Small intestine (tissue), 7 donors: ENCODE data around the gene CFAP46. TPM values are rescaled to one million over a fixed set of nuclear protein-coding genes. Genes with fewer than 3 reads are reported as not detected.

Experiments
- DNase-seq, 2 donors: peaks; one replicate each; pipeline versions ENCODE4 v3.0.0 to v3.0.0-alpha.2; 2013
- FAIRE-seq: peaks from 2 replicates; lab custom pipeline; 2012; peaks lifted over from hg19 to GRCh38; lab: Jason Lieb, UNC
- H3K27ac ChIP-seq, 3 donors: one replicate each; pipeline ENCODE4 v1.5.1; 2013; ENCODE audit warnings: low read length in 2 of 3, mild to moderate bottlenecking in 2 of 3, control low read depth in 1 of 3, inconsistent platforms in 1 of 3, low read depth in 1 of 3, moderate library complexity in 1 of 3
- H3K27me3 ChIP-seq, 3 donors: one replicate each; pipeline ENCODE4 v1.6.1; 2013; ENCODE audit warnings: low read length in 3 of 3, inconsistent platforms in 1 of 3; ENCODE audit not compliant: control insufficient read depth in 3 of 3, insufficient read depth in 3 of 3
- H3K36me3 ChIP-seq, 3 donors: one replicate each; pipeline ENCODE4 v1.6.1; 2013; ENCODE audit warnings: low read length in 3 of 3, inconsistent platforms in 1 of 3, low read depth in 1 of 3, mild to moderate bottlenecking in 1 of 3, moderate library complexity in 1 of 3; ENCODE audit not compliant: control insufficient read depth in 3 of 3, insufficient read depth in 2 of 3
- H3K4me1 ChIP-seq, 3 donors: one replicate each; pipeline ENCODE4 v1.6.1; 2013; ENCODE audit warnings: low read length in 2 of 3, inconsistent platforms in 1 of 3, low read depth in 1 of 3, mild to moderate bottlenecking in 1 of 3, moderate library complexity in 1 of 3; ENCODE audit not compliant: control insufficient read depth in 3 of 3, insufficient read depth in 2 of 3
- H3K4me3 ChIP-seq, 3 donors: one replicate each; pipeline ENCODE4 v1.5.1; 2013; ENCODE audit warnings: low read length in 3 of 3, control low read depth in 1 of 3, inconsistent platforms in 1 of 3, low read depth in 1 of 3, mild to moderate bottlenecking in 1 of 3, moderate library complexity in 1 of 3
- H3K9me3 ChIP-seq, 2 donors: one replicate each; pipeline ENCODE4 v1.6.1; 2013; ENCODE audit warnings: low read depth in 1 of 2, low read length in 1 of 2; ENCODE audit not compliant: control insufficient read depth in 2 of 2, insufficient read depth in 1 of 2
- WGBS, 3 donors: extraction: QIAGEN DNeasy Blood & Tissue Kit; methylation state at CpG; one replicate each; pipeline ENCODE4 v1.1.7; 2013; 5-methylcytosine and 5-hydroxymethylcytosine counted together
- polyA plus RNA-seq, 4 donors: library from polyadenylated mRNA; stranded (reverse) in 3 of 4; unstranded in 1 of 4; fragments of 200-250 nt in 3 of 4; fragments of 120-200 nt in 1 of 4; gene quantifications; one replicate each; pipeline versions ENCODE4 v1.2.1 to v1.2.3, GENCODE V29; 2013
- donor health status: healthy with polysubstance abuse.
- donor health status: control.
- donor health status: control.
- donor health status: Bipolar disorder and iron deficiency.
- donor health status: healthy.

Gene CFAP46
- polyA plus RNA-seq, 4 donors = 0.27 to 0.43 TPM; not detected in 2

GRCh38 chr10:132834891-132835847 is 107.2 kb downstream of the CFAP46 start:
- Histone ChIP-seq H3K4me3 (no peak overlapping the region), H3K4me1 (no peaks in the 10 kb centered on the region), H3K27me3 (peaks cover 0 to 6% (median 3%) of the 10 kb centered on the region in 3 donors), H3K36me3 (no peaks in the 10 kb centered on the region), H3K9me3 (no peaks in the 10 kb centered on the region), H3K27ac (no peak overlapping the region)
- 74 to 81% (median 75%) methylated on average over 23 to 25 of the region's 25 CpGs for WGBS, 3 donors
- DNase-seq (no peak), FAIRE-seq (no peak)

- Histone ChIP-seq H3K36me3 (no peaks in the 10 kb centered on the region), H3K4me1 (no peaks in the 10 kb centered on the region), H3K27me3 (peaks cover 0 to 6% (median 3%) of the 10 kb centered on the region in 3 donors), H3K27ac (no peak overlapping the region), H3K9me3 (no peaks in the 10 kb centered on the region), H3K4me3 (no peak overlapping the region)
- WGBS, 3 donors = 87 to 89% (median 87%) methylated on average over 17 to 18 of the region's 18 CpGs
- FAIRE-seq (no peak), DNase-seq (no peak)
Measured at GRCh38 chr10:132834311-132834761, 108.0 kb downstream of the CFAP46 start.

GRCh38 chr10:132833421-132834111 is 108.8 kb downstream of the CFAP46 start:
- peaks cover 0 to 6% (median 3%) of the 10 kb centered on the region in 3 donors for H3K27me3 ChIP-seq
- DNase-seq (no peak), FAIRE-seq (no peak)
- WGBS, 3 donors = 55 to 69% (median 58%) methylated on average over 27 to 29 of the region's 29 CpGs
- H3K4me3 ChIP-seq = no peak overlapping the region
- no peak overlapping the region for H3K27ac ChIP-seq
- no peaks in the 10 kb centered on the region for H3K4me1 ChIP-seq
- no peaks in the 10 kb centered on the region for H3K9me3 ChIP-seq
- no peaks in the 10 kb centered on the region for H3K36me3 ChIP-seq

GRCh38 chr10:132832186-132832969 is 110.0 kb downstream of the CFAP46 start:
- peaks cover 0 to 6% (median 3%) of the 10 kb centered on the region in 3 donors for H3K27me3 ChIP-seq
- no peak overlapping the region for H3K4me3 ChIP-seq
- H3K27ac ChIP-seq = no peak overlapping the region
- no peaks in the 10 kb centered on the region for H3K36me3 ChIP-seq
- H3K4me1 ChIP-seq = no peaks in the 10 kb centered on the region
- WGBS, 3 donors = 55 to 73% (median 67%) methylated on average over 30 of the region's 30 CpGs
- FAIRE-seq (no peak), DNase-seq (no peak)
- H3K9me3 ChIP-seq = no peaks in the 10 kb centered on the region

- H3K4me1 ChIP-seq = no peaks in the 10 kb centered on the region
- H3K27me3 ChIP-seq = peaks cover 0 to 6% (median 3%) of the 10 kb centered on the region in 3 donors
- no peaks in the 10 kb centered on the region for H3K36me3 ChIP-seq
- no peak for FAIRE-seq
- H3K4me3 ChIP-seq = no peak overlapping the region
- WGBS, 3 donors = 68 to 74% (median 68%) methylated on average over 8 of the region's 8 CpGs
- peaks cover 0 to 3% of the 10 kb centered on the region in 2 donors for H3K9me3 ChIP-seq
- no peak overlapping the region for H3K27ac ChIP-seq
- DNase-seq = no peak
Measured at GRCh38 chr10:132829403-132829802, 113.0 kb downstream of the CFAP46 start.

GRCh38 chr10:132828681-132829080 is 113.7 kb downstream of the CFAP46 start:
- H3K4me1 ChIP-seq = no peaks in the 10 kb centered on the region
- no peak overlapping the region for H3K4me3 ChIP-seq
- DNase-seq = no peak
- no peak overlapping the region for H3K27ac ChIP-seq
- no peak for FAIRE-seq
- H3K36me3 ChIP-seq = no peaks in the 10 kb centered on the region
- H3K9me3 ChIP-seq = peaks cover 0 to 3% of the 10 kb centered on the region in 2 donors
- 88 to 92% (median 90%) methylated on average over 20 of the region's 20 CpGs for WGBS, 3 donors
- H3K27me3 ChIP-seq = peaks cover 0 to 6% (median 3%) of the 10 kb centered on the region in 3 donors

- DNase-seq (no peak), FAIRE-seq (no peak)
- no peak overlapping the region for H3K27ac ChIP-seq
- H3K27me3 ChIP-seq = peaks cover 0 to 6% (median 3%) of the 10 kb centered on the region in 3 donors
- H3K4me3 ChIP-seq = no peak overlapping the region
- 82 to 83% (median 83%) methylated on average over 29 of the region's 29 CpGs for WGBS, 3 donors
- no peaks in the 10 kb centered on the region for H3K36me3 ChIP-seq
- peaks cover 0 to 3% of the 10 kb centered on the region in 2 donors for H3K9me3 ChIP-seq
- H3K4me1 ChIP-seq = no peaks in the 10 kb centered on the region
Measured at GRCh38 chr10:132827861-132828539, 114.4 kb downstream of the CFAP46 start.
